Epithelial cell of umbilical artery (primary cell): ENCODE data around the gene TP53BP1. TPM values are rescaled to one million over a fixed set of nuclear protein-coding genes. Genes with fewer than 3 reads are reported as not detected.

Source experiments
- total RNA-seq: library from RNA; depleted of rRNA; stranded (reverse); fragments of >200 nt; gene quantifications from 2 replicates; pipeline ENCODE4 v1.2.3, GENCODE V29; 2014

TP53BP1 gene
- 47.1 and 58.2 TPM in 2 replicates for total RNA-seq

GRCh38 chr15:43492673-43493601 lies at the start of gene TP53BP1:
TP53BP1 (minus strand) TSS chr15:43493156; CDS start chr15:43493043, 113 bp downstream.

GRCh38 chr15:43517354-43518196 lies 24.6 kb upstream of the TP53BP1 start, which contains the start of gene MAP1A:
MAP1A (plus strand) TSS chr15:43517608; CDS start chr15:43521474, 3,866 bp downstream.

GRCh38 chr15:43370975-43371974 lies 121.7 kb downstream of the TP53BP1 start, which contains the start of the genes TUBGCP4 and ZSCAN29:
TUBGCP4 (plus strand) TSS chr15:43371101; CDS start chr15:43371355, 254 bp downstream.
ZSCAN29 (minus strand) TSS chr15:43371043; CDS start chr15:43369913, 1,130 bp downstream.

Other genes with a start within 250 kb of the TP53BP1 start
- gene TGM5, start 226.2 kb downstream of the TP53BP1 start, total RNA-seq, result not detected in 2 replicates
- not detected in 2 replicates for gene TGM7, start 190.9 kb downstream of the TP53BP1 start, total RNA-seq
- gene LCMT2, start 162.6 kb downstream of the TP53BP1 start, total RNA-seq, result 4.2 and 6.5 TPM in 2 replicates
- 12.0 and 19.3 TPM in 2 replicates for gene ZSCAN29, start 122.1 kb downstream of the TP53BP1 start, total RNA-seq
- gene TUBGCP4, start 122.1 kb downstream of the TP53BP1 start, total RNA-seq, result 12.7 and 17.9 TPM in 2 replicates
- 0.65 and 1.5 TPM in 2 replicates for gene MAP1A, start 24.5 kb upstream of the TP53BP1 start, total RNA-seq
- 6.8 and 23.4 TPM in 2 replicates for gene PPIP5K1, start 97.1 kb upstream of the TP53BP1 start, total RNA-seq
- not detected in 2 replicates for gene CKMT1B, start 100.9 kb upstream of the TP53BP1 start, total RNA-seq
- gene STRC, start 125.6 kb upstream of the TP53BP1 start, total RNA-seq, result 0.46 TPM in 1 of 2 replicates, not detected in the other
- gene CATSPER2, start 155.7 kb upstream of the TP53BP1 start, total RNA-seq, result 0.76 and 1.6 TPM in 2 replicates
- gene CKMT1A, start 200.7 kb upstream of the TP53BP1 start, total RNA-seq, result not detected in 2 replicates